ENCODE measurements around the gene GPR12. TPM values are rescaled to one million over a fixed set of nuclear protein-coding genes. Genes with fewer than 3 reads are reported as not detected.

GPR12 gene
- total and polyA plus RNA-seq, 2 of the 4 experiments (the other 2 are of a cell fraction): not detected

DNA sequence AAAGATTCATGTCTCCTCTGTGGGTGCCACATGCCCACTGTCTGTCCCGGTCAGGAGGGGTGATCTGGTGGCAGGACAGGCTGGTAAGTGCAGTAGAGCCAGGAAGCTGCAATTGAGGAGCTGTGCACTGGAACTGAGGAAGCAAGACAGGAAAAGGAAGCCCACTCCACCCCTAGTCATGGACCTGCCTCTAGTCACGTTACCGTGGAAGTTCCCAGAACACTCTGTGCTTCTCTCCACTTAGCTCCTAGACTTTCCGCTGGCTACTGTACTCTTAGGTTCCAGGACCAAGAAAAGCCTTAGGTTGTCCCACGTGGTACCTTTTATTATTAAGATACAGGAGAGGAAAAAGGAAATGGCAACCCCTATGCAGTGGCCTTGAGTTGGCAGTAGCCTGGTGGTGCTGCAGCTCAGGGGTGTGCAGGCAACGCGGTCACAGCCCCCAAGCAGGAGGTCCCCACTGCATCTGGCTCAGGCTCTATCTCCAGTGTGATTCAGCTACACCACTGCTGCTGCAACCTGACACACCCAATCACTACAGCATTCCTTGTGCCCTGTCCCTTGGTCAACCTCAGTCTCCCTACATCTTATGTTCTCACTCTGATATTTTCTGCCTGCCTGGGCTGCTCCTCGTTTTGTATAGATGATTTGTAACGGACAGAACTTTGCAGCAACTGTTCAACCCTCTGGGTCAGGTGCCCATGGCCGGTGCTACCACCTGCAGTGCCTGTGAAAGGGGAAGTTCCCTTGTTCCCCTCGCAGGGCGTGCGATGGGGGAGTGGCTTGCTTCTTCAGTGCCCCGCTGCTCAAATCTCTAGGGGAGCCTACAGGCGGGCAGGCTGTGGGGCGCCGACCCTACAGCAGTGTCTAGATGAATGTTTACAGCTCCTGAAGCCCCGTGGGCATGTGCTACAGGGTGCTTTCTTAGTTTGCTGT lies 24.4 kb upstream of the GPR12 start (continued):
- no peak for TF ChIP-seq CEBPB (IDR thresholded peaks at IDR 0.05; ENCODE audit: low read depth, low read length)

DNA sequence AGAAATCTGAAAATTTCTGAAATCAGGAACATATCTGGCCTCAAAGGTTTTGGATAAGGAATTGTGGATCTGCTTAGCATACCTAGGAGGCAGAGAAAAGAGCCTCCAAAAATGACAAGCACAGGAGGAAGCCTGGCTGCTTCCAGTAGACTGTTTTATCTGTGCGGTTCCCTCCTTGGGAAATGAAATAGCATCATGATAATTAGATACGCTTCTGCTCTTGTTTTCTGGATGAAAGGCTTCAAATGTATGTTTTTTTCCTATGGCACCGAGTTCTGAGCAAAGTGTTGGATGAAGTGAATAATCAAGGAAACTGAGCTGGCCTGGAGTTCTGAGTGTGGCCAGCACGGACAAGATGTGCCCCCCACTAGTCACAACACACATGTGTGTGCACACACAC lies 19.8 kb upstream of the GPR12 start:
- dilution Hi-C loops (cut with HindIII; ENCODE audit: low sequenced_read_pairs, unreplicated experiment) (no loop called here), in situ Hi-C loops (cut with MboI; ENCODE audit: low sequenced_read_pairs) (no loop called here), intact Hi-C loops (cut with micrococcal nuclease) (no loop called here)
- peaks cover 5% of the 10 kb centered on the region for H3K27me3 ChIP-seq (ENCODE audit: control insufficient read depth, insufficient read depth, low read length)
- H3K36me3 ChIP-seq (ENCODE audit: control insufficient read depth, insufficient read depth, low read length): no peaks in the 10 kb centered on the region
- no peak overlapping the region for H3K56ac ChIP-seq (ENCODE audit: extremely low read depth, insufficient read depth, low read length)
- no peak overlapping the region for H2AK9ac ChIP-seq (replicated peaks; ENCODE audit: low read depth, low read length, poor library complexity)
- H3K79me1 ChIP-seq (ENCODE audit: low read depth in 1 of 2, low read length in 2 of 2): no peaks in the 10 kb centered on the region
- TF ChIP-seq RFX5 (IDR thresholded peaks at IDR 0.05; ENCODE audit: low read depth, low read length) (no peak), MAFK (IDR thresholded peaks at IDR 0.05; ENCODE audit: low read depth, low read length) (no peak), CEBPB (IDR thresholded peaks at IDR 0.05; ENCODE audit: low read depth, low read length) (no peak), RCOR1 (IDR thresholded peaks at IDR 0.05; ENCODE audit: insufficient replicate concordance, low read length) (no peak)
- TF ChIP-seq, protein P1, sequence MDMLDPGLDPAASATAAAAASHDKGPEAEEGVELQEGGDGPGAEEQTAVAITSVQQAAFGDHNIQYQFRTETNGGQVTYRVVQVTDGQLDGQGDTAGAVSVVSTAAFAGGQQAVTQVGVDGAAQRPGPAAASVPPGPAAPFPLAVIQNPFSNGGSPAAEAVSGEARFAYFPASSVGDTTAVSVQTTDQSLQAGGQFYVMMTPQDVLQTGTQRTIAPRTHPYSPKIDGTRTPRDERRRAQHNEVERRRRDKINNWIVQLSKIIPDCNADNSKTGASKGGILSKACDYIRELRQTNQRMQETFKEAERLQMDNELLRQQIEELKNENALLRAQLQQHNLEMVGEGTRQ (IDR thresholded peaks at IDR 0.05; ENCODE audit: low read depth, low read length): no peak
- H3K9me1 ChIP-seq (ENCODE audit: insufficient read depth, low read length): no peaks in the 10 kb centered on the region
- H3K4me2 ChIP-seq (ENCODE audit: low read depth, low read length): no peak overlapping the region
- no peak overlapping the region for H3K9ac ChIP-seq (ENCODE audit: low read depth, low read length)
- no peak overlapping the region for H2AFZ ChIP-seq (replicated peaks; ENCODE audit: low read length, poor library complexity)
- no TSS peak for BruUV-seq (replicated peaks)
- H2BK15ac ChIP-seq (ENCODE audit: low read depth, low read length): no peak overlapping the region
- no peak overlapping the region for H2BK20ac ChIP-seq (ENCODE audit: low read depth, low read length)
- H3K4me3 ChIP-seq (ENCODE audit: insufficient read depth, low read depth, low read length): no peak overlapping the region
- ATAC-seq (ENCODE audit: low read depth): no peak
- H4K8ac ChIP-seq (ENCODE audit: low read depth in 2 of 2, low read length in 2 of 2): no peak overlapping the region
- no peaks in the 10 kb centered on the region; the same call in 1 of the 2 replicates for H4K20me1 ChIP-seq (ENCODE audit: insufficient read depth, low read length)
- no peak overlapping the region for H3K14ac ChIP-seq (replicated peaks; ENCODE audit: low read depth, low read length)
- no peak overlapping the region for H3K23ac ChIP-seq (ENCODE audit: low read depth, low read length)
- H2BK120ac ChIP-seq (ENCODE audit: low read depth, low read length): no peak overlapping the region
- no CpG with 5 or more reads among the region's 4 CpGs for whole genome bisulfite sequencing, 2 experiments (ENCODE audit: extremely low coverage in 2 of 2, insufficient read length in 1 of 2)
- H3K27ac ChIP-seq (ENCODE audit: insufficient read depth, low read length): no peak overlapping the region
- H2BK5ac ChIP-seq (ENCODE audit: low read depth, low read length, poor library complexity, severe bottlenecking): no peak overlapping the region
- no peak overlapping the region for H4K5ac ChIP-seq (ENCODE audit: low read depth, low read length)
- H3K4me1 ChIP-seq (ENCODE audit: control insufficient read depth, insufficient read depth, low read length): no peaks in the 10 kb centered on the region
- H4K91ac ChIP-seq (ENCODE audit: insufficient read depth, low read depth, low read length): no peak overlapping the region
- ChIA-PET POLR2A (ENCODE audit: unreplicated experiment) (no interaction called here), CTCF (no interaction called here)
- H3K18ac ChIP-seq (ENCODE audit: low read depth, low read length): no peak overlapping the region
- DNase-seq: no peak
- H3K4ac ChIP-seq (ENCODE audit: low read depth, low read length): no peak overlapping the region
- no peaks in the 10 kb centered on the region for H3K9me3 ChIP-seq (ENCODE audit: control insufficient read depth, insufficient read depth, low read length)
- no peak overlapping the region for H2AK5ac ChIP-seq (ENCODE audit: low read depth, low read length)

Data from IMR-90 (cell line).